Measurements from ENCODE around the gene ARMC5. TPM values are rescaled to one million over a fixed set of nuclear protein-coding genes. Genes with fewer than 3 reads are reported as not detected.

ARMC5 gene
- total RNA-seq, 1 experiment from 2014 or later: 11.3 TPM

GRCh38 chr16:31430380-31431052 lies 28.8 kb upstream of the ARMC5 start:
- POLR2A ChIA-PET: no interaction called here
- Mint-ChIP-seq H3K27ac (no peak overlapping the region), H3K9me3 (no peaks in the 10 kb centered on the region), H3K36me3 (no peaks in the 10 kb centered on the region; the same call in 1 of the 2 replicates), H3K4me3 (no peak overlapping the region), H3K27me3 (ENCODE audit: low read depth) (peaks cover 39% of the 10 kb centered on the region), H3K4me1 (0 out of 2 replicates have a peak, but pooled peaks cover 2% of the 10 kb centered on the region)
- TF ChIP-seq AR (CRISPR knock-in tag; IDR thresholded peaks at IDR 0.05): no peak
- no peak for TF ChIP-seq RELA (CRISPR knock-in tag; IDR thresholded peaks at IDR 0.05; ENCODE audit: borderline replicate concordance)
- no peak for TF ChIP-seq ATF1 (CRISPR knock-in tag; IDR thresholded peaks at IDR 0.05)
- TF ChIP-seq MYBL2 (CRISPR knock-in tag; IDR thresholded peaks at IDR 0.05): no peak
- no peak for TF ChIP-seq NFE2L1 (CRISPR knock-in tag; IDR thresholded peaks at IDR 0.05)
- TF ChIP-seq FOXP1 (CRISPR knock-in tag; IDR thresholded peaks at IDR 0.05; ENCODE audit: borderline replicate concordance): no peak
- TF ChIP-seq GTF2I (CRISPR knock-in tag; conservative IDR thresholded peaks at IDR 0.05): no peak
- TF ChIP-seq JUN (CRISPR knock-in tag; IDR thresholded peaks at IDR 0.05): no peak
- no peak for TF ChIP-seq PREB (CRISPR knock-in tag; IDR thresholded peaks at IDR 0.05; ENCODE audit: borderline replicate concordance)
- no peak for TF ChIP-seq ELF4 (CRISPR knock-in tag; IDR thresholded peaks at IDR 0.05; ENCODE audit: low read depth)
- TF ChIP-seq ZNF121 (CRISPR knock-in tag; IDR thresholded peaks at IDR 0.05): no peak
- no peak for TF ChIP-seq ATF3 (CRISPR knock-in tag; conservative IDR thresholded peaks at IDR 0.05)
- peak; percentile 22; the same call in 1 of the 2 replicates for ATAC-seq
- DNase-seq (ENCODE audit: low spot score): no peak
- CTCF ChIA-PET: interaction anchor here (0.7 to 2.3 kb wide), 8 partner anchors 12 to 446 kb away, joined by 3 to 7 read pairs (median 3); partner anchors contain the start of genes HSD3B7 and ZNF843

GRCh38 chr16:31435341-31436220 lies 23.7 kb upstream of the ARMC5 start:
- ChIA-PET POLR2A (no interaction called here), CTCF (interaction anchor here (1.0 to 1.6 kb wide), 3 partner anchors 16 to 93 kb away, joined by 4 to 6 read pairs (median 5); no protein-coding TSS in a partner anchor)
- no peak overlapping the region for H3K4me3 Mint-ChIP-seq
- H3K36me3 Mint-ChIP-seq: no peaks in the 10 kb centered on the region
- peak; percentile 38; the same call in 1 of the 2 replicates for ATAC-seq
- no peak for DNase-seq (ENCODE audit: low spot score)
- no peak overlapping the region; the same call in 1 of the 2 replicates for H3K27ac Mint-ChIP-seq
- peaks cover 1% of the 10 kb centered on the region; the same call in 1 of the 2 replicates for H3K4me1 Mint-ChIP-seq
- peaks cover 6% of the 10 kb centered on the region; the same call in 1 of the 2 replicates for H3K27me3 Mint-ChIP-seq (ENCODE audit: low read depth)
- no peaks in the 10 kb centered on the region for H3K9me3 Mint-ChIP-seq
- TF ChIP-seq AFF4 (CRISPR knock-in tag; IDR thresholded peaks at IDR 0.05; ENCODE audit: borderline replicate concordance) (no peak), NR2C2 (CRISPR knock-in tag; IDR thresholded peaks at IDR 0.05) (no peak), NFYB (CRISPR knock-in tag; conservative IDR thresholded peaks at IDR 0.05; ENCODE audit: low read depth) (no peak), JUN (CRISPR knock-in tag; IDR thresholded peaks at IDR 0.05) (no peak), MAX (CRISPR knock-in tag; IDR thresholded peaks at IDR 0.05) (no peak), TEAD4 (CRISPR knock-in tag; IDR thresholded peaks at IDR 0.05) (no peak), RORB (CRISPR knock-in tag; IDR thresholded peaks at IDR 0.05) (no peak), AR (CRISPR knock-in tag; IDR thresholded peaks at IDR 0.05) (no peak), EMX1 (CRISPR knock-in tag; IDR thresholded peaks at IDR 0.05) (no peak)
